GM19099 (cell line): Measurements from ENCODE around the gene SDK1.

Experiments used
- POLR2A ChIP-seq: IDR thresholded peaks from 3 replicates; pipeline ENCODE4 v1.6.1; 2011; ENCODE audit warnings: low read depth; ENCODE audit not compliant: insufficient read length; ENCODE audit errors: extremely low read depth

The SDK1 gene

DNA sequence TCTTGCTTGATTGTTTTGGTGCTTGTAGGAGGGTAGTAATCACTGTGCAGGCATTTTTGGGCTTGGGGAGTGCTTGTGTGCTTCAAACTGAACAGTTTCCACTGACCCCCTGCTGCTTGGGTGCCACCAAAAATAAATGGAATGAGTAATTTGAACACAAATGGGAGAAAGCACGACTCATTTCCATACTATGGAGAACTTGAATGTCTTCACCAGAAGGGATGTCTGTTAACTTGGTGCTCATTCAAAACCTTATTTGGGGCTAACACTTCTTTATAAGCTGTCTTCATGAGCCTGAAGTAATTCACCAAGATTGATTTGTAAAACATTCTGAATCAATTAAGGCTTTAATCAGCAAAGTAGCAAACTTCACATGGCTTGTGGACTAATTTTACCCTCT, 560.3 kb downstream of the SDK1 start:
- TF ChIP-seq POLR2A = no peak

DNA sequence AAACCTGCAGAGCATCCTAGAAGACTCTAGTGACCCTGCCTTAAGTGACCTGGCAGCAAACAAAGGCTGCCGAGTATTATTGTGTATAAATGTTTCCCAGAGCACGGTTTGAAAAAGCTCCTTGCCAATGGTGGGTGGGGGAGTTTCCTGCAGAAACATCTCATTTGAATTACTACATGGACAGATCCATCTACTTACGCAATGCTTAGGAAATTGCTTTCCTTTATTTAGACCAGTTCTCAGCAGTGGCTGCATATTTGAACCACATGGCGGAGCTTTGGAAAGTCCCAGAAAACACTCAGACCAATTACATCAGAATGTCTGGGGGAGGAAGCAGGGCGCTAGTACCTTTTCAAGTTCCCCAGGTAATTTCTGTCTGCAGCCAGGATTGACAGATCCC, 560.9 kb downstream of the SDK1 start:
- TF ChIP-seq POLR2A = no peak

DNA sequence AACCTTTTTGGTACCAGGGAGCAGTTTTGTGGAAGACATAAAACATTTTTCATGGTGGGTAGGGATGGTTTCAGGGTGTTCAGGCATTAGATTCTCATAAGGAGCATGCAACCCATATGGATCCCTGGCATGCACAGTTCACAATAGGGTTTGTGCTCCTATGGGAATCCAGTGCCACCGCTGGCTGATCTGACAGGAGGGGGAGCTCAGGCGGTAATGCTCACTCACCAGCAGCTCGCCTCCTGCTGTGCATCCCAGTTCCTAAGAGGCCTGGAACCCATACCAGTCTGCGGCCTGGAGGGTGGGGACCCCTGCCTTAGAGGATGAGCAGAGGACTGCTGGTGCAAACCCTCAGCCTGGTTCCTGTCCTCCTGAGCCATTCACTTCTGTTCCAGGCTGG, 561.7 kb downstream of the SDK1 start:
- no peak for TF ChIP-seq POLR2A

DNA sequence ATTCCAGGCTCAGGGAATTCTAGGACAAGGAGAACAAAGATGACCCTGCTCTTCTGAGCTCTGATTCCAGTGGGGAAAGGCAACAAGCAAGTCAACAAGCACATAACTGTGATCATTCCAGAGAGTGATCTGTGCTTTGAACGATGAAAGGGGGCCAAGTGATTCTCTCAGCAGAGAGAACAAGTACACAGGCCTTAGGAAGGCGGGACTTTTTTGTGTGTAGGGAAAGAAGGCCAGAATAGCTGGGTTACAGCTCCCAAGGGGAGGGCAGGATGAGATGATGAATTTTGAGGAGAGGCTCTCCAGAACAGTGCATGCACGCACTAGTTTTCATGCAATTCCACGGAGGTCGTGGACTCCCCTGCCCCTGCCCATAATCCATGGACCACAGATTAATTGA, 565.2 kb downstream of the SDK1 start:
- no peak for TF ChIP-seq POLR2A

DNA sequence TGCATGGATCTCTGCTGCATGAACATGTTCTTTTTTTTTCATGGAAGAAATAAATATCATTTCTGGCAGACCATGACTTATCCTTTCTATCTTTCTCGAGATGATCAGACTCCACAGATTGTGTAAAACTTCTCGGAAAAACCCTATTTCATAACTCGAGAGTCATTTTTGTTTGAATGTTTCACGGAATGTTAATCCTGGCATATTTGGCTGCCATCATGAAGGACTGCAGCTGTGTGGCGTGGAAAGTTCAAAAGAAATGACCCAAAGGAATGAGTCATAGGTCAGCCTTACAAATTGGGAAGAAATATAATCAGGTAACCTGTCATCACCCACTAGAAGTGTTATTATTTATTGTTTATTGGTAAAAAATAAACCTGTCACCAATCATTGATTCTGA, 566.8 kb downstream of the SDK1 start:
- TF ChIP-seq POLR2A = no peak

DNA sequence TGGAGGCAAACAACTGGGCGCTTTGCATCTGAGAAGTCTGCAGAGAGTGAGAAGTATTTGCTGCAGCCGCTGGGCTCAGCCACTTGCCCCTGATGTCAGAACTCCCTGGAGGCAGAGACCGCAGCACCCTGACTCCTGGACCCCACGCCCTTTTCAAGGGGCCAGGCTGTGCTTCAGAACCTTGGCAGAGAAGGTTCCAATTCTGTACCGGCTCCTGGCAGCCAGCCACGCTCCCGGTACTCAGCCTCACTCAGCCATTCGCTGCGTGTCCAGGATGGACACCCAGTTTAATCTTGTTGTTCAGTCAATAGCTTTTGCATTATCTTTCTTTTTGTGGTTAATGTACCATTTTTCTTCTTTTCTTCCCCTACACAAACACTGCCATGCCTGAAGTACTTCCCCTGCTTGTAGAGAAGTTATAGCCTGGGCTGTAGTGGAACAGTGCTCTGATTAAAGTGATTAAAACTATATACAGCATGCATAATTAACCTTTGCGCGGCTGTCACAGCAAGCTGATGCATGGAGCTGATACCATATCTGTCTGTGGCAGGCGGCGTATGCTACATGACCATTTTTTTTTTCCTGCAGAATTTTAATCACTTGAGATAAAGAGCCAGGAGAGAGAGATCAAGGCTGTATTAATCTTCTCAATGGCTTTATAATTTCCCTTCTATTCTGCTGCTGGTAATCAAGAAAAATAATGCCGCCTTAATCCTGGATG, 578.5 kb downstream of the SDK1 start:
- no peak for TF ChIP-seq POLR2A

DNA sequence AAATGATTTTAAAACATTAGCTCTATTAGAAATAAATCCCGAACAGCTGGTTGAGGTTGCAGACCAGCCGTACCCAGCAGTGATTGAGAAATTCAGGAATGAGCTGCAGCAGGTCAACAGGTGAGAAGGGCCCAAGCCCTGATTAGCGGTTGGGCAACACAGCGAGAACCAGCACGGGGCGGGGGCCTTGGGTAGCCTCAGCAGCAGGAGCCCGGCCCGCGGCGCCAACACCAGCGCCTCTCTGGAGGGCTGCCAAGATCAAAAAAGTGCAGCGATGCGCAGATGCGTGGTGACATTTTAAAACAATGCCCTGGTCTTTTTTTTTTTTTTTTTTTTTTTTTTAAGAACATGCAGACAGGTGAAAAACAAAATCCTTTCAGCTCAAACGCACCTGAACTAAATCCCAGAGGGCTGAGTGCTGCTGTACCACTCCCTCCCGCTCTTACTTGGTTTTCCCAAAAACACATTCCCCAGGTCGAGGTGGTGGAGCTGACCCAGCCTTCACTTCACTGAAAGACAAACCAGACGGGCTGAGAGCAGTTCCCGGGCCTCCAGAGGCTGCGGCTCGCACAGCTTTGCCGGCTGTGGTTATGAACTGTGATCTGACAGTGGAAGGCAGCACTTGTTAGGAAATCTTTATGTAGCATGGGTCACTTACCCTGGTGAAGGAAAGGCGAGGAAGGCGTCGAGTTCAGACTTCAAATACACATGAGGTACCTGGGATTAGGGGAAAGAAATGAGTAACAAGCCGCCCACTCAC, 579.4 kb downstream of the SDK1 start:
- TF ChIP-seq POLR2A = no peak

DNA sequence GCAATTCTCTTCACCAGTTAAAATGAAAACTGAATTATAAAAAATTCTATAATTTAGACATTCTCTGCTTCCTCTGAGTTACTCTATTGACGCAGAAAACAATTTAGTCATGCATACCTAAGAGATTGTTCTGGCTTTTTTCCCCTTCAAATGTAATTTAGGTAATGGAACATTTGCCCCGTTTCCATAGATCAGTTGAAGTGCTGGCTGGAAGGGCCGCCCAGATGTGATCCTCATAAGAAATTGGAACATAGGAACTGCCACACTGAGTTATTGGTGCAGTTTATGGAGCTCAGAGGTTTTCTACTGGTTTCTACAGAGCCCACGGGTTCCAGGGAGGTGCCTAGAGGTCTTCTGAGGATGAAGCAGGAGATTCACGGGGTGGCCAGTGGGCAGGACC, 581.7 kb downstream of the SDK1 start:
- TF ChIP-seq POLR2A = no peak

DNA sequence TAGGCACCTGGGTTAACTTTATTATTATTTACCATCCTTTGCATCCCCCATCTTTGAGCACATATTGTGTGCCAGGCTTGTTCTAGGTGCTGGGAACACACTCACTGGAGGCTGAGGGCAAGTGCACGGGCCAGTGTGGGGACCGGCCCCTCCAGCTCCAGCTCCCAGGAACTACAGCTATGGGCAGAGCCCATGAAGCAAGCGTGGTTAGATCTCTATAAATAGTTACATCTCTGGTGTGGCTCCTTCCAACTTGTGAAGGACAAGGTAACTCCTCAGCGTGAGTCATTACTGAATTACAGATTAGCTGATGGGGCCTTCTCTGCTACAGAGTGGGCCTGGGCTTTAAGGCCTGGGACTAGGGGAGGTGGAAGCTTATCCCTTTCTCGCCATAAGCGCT, 583.5 kb downstream of the SDK1 start:
- no peak for TF ChIP-seq POLR2A

DNA sequence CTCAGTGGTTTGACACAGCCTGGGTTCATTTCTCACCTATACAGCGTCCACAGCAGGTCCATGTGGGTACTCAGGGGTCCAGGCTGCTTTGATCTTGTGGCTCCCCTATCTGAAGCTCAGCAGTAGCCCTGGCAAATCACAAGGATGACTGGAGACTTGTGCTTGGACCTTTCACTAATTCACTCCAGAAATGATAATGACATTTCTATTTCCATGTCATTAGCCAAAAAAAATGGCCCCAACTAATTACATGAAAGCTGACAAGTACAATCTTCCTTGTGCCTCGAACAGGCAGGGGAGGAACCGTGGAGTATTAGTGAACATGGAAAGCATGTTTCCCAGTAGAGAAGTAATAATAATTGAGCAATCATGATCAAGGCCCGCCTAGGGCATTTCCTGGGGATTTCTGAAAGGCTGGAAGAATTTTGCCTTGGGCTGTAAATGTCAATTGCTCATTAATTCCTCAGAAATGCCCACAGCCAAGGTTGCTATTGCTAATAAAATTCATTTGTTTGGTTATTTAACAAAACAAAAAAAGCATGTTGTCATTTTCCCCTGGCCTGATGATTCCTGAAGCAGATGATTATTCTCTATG, 586.1 kb downstream of the SDK1 start:
- TF ChIP-seq POLR2A = no peak

DNA sequence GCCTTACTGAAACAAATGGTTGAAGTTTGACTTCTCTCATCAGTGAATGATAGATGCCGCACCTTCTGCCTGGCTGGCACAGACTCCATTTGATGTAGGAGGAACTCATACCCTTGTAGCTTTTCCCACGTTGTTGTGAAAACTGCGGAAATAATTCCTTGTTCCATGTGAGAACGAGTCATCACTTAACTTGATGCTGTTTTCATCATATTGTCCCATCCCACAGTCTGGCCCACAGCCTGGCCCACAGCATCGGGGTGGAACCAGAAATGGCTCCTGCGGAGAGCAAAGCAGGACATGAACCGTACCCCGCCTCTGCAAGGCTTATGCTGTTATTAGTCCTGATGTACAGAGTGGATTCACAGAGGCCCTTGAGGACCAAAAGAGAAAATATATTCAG, 587.0 kb downstream of the SDK1 start:
- no peak for TF ChIP-seq POLR2A

DNA sequence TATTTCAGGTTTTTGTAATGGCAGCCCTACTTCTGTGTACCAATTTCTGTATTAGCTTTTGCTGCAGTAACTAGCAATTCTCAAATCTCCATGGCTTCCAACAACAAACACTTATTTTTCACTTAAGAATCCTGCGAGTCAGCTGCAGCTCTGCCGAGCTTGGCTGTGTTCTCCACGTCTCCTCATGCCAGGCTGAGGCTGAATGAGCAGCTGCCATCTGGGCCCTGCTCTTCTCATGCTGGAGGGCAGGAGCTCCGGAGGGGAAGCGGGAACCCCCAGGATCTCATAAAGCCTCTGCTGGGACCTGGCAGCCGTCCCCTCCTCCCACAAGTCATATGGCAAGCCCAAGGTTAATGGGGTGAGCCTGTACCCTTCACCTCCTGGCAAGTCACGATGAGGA, 591.1 kb downstream of the SDK1 start:
- TF ChIP-seq POLR2A = no peak

DNA sequence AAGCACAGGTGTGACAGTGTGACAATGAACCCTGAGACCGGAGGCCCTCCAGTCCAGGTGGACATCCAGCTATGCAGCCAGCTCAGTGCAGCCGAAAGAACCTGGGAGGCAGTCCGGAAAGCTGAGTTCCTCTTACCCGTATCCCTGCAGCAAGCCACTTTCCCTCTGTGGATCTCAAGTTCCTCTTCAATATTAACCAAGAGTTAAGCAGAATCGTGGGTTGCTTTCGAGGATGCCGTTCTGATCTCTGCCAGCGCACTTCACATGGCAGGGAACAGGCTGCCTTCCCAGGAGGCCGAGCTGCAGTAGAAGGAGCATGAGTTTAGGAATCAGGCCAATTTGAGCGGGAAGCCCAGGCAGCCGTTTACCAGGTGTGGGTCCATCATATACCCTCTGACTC, 591.6 kb downstream of the SDK1 start:
- TF ChIP-seq POLR2A = no peak

DNA sequence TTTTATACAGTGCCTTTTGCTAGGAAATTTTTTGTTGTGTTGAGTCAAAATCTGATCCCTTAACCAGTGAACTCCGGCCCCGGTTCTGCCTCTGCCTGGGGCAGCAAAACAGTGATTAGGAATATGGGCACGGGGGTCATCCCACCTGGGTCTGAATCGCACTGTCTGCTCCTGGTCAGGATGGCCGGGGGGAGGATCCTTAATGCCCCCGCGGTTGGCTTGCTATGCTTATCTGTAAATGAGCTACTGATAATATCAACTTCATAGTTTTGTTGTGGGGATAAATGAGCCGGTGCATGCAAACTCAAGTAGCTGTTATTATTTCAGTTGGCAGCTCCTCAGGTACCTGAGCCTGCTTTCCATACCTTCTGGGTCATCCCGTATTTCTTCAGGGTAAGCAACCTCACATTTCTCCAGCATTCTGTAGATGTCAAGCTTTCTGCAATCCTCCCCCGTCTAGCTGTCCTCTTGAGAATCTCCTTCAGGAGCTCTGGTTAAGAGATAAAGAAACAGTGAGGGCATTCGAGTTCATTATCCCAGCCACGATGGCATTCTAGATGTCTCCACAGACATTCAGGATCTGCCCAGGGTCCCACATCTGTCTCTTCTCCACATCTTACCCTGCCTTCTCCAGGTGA, 592.2 kb downstream of the SDK1 start:
- no peak for TF ChIP-seq POLR2A

DNA sequence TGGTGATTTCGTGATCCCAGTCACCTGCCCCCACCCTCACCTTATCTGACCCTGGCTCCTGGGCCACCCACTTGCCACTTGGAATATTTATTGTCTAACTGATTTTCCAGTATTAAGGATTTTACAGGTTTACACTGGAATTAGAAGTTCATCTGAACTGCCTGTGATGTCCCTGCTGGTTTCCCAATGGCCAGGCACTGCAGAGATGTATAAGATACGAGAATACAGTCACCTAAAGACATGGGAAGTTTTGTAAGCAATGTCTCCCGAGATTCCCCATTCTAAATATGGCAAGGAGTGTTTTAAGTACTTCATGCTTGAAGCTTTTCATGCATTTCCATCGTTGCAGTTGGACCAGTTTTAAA, 592.7 kb downstream of the SDK1 start:
- TF ChIP-seq POLR2A = no peak
